ENCODE results near the gene CA10.

Gene CA10

DNA sequence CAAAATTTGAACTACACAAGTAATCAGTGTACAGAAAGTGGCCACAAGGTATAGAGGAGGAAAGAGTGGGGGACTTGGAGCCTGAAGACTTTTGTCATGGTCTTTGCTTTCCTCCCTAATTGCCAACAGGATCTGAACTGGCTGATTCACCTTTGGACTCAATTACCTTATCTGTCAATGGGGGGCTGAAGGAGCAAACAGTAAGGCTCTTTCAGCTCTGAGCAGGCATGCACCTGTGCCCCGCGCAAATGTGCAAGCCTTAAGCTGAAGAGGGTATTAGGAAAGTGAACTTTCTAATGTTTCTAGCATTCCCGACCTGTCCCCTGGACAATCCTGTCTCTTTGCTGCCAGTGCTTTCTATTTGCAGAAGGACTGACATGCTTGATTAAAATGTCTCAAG is 302.7 kb downstream of the CA10 start:
- TF ChIP-seq, protein P1, sequence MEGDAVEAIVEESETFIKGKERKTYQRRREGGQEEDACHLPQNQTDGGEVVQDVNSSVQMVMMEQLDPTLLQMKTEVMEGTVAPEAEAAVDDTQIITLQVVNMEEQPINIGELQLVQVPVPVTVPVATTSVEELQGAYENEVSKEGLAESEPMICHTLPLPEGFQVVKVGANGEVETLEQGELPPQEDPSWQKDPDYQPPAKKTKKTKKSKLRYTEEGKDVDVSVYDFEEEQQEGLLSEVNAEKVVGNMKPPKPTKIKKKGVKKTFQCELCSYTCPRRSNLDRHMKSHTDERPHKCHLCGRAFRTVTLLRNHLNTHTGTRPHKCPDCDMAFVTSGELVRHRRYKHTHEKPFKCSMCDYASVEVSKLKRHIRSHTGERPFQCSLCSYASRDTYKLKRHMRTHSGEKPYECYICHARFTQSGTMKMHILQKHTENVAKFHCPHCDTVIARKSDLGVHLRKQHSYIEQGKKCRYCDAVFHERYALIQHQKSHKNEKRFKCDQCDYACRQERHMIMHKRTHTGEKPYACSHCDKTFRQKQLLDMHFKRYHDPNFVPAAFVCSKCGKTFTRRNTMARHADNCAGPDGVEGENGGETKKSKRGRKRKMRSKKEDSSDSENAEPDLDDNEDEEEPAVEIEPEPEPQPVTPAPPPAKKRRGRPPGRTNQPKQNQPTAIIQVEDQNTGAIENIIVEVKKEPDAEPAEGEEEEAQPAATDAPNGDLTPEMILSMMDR (conservative IDR thresholded peaks at IDR 0.05) = no peak
- H3K27ac ChIP-seq = no peak overlapping the region

DNA sequence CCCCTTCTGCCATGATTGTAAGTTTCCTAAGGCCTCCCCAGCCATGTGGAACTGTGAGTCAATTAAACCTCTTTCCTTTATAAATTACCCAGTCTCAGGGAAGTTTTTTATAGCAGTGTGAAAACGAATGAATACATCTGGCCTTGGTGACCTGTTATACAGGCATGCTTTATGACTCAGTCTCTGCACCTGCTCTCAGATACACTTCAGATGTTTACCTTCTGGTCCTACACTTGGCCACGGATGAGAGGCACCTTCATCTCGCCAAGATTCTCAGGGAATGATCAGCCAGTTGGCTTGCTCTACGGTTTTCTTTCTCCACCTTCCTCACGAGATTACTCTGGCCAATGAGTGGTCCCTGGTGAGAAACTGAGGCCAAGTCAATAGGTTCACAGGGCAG is 304.7 kb downstream of the CA10 start:
- no peak overlapping the region for H3K27ac ChIP-seq
- TF ChIP-seq, protein P1 (conservative IDR thresholded peaks at IDR 0.05) = no peak

DNA sequence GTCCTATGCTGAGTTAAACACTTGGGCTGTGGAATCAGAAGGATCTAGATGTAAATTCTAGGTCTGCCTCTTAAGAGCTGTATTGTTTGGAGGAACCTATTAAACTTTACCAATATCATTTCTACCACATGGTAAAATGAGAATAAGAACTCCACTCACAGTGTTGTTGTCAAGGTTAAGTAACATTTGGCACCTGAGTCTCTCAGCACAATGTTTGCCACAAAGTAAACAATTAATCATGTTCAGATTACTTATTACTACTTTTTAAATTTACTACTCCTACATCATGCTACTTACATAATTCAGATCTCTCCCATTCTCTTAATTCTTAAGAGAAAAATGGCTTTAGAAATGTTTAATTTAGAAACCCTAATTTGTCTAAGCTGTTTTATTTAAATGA is 305.9 kb downstream of the CA10 start:
- no peak overlapping the region for H3K27ac ChIP-seq
- TF ChIP-seq, protein P1 (conservative IDR thresholded peaks at IDR 0.05) = no peak

DNA sequence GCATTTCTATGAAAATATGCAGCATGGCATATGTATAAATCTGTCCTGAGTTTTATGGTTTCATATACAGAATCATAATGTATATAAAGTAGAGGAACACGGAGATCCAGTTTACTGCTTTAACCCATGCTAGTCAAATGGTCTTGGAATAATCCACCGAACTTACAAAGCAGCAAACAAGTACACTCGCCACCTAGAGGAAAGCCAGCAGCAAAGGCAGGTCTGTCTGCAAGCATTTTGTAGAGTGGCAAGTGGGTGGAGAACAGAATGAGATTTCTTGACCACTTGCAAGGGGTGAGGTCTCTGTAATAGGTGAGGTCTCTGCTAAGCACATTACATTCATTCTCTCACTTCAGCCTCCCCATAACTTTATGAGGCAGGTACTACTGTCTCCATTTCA is 308.3 kb downstream of the CA10 start:
- TF ChIP-seq, protein P1 (conservative IDR thresholded peaks at IDR 0.05) = peak; percentile 77

DNA sequence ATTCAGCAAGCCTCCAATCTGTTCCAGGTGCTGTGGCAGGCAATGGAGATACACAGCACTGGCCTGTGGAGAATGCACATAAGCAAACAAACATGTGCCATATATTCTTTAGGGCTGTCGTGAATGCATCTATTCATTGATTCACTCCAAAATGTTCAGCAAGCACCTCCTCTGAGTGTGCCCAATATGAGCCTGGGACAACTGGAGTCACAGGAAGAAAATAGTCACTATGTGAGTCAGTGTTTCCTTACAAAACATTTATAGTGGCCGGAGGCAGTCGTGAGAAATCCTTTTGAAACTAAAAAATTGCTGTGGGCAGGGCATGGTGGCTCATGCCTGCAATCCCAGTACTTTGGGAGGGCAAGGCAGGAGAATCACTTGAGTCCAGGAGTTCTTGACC is 310.1 kb downstream of the CA10 start:
- H3K27ac ChIP-seq = no peak overlapping the region
- TF ChIP-seq, protein P1 (conservative IDR thresholded peaks at IDR 0.05) = no peak

More for the DNA sequence above, 308.3 kb downstream of the CA10 start:
- H3K27ac ChIP-seq = no peak overlapping the region

DNA sequence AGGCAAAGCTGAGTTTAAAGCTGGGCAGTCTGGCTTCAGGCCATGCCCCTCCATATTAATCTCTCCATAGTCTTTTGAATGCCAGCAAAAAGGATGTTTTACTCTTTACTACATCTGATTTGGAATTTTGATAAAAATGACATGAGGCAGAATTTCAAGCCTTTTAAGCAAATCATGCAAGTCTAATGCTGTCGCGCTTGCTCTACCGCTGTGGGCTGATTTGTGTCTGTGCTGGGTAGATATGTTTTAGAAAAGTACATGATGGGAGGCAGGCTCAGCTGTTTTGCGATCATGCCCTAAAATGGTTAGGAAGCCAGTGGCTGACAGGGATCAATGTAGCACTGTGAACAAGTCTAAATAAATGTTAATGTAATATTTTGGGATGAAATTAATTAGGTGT is 311.9 kb downstream of the CA10 start:
- TF ChIP-seq, protein P1 (conservative IDR thresholded peaks at IDR 0.05) = no peak
- no peak overlapping the region for H3K27ac ChIP-seq

DNA sequence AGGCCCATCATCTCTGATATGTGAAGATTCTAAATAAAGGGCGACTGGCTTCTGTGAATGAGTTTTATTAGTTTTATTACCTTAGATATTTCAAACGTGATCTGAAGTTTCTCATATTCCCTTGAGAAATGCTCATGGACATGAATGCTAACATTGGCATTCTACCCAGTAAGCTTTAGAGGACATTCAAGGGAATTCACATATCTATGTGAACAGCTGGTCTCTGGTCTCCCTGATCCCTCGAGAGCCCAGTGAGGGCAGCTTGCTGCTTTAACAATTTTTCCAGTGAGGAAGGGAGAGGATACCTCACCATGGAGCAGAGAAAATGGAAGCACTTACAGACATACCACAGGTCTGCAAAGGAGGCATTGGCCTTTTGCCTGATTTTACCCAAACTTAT is 312.7 kb downstream of the CA10 start:
- TF ChIP-seq, protein P1 (conservative IDR thresholded peaks at IDR 0.05) = no peak
- no peak overlapping the region for H3K27ac ChIP-seq

DNA sequence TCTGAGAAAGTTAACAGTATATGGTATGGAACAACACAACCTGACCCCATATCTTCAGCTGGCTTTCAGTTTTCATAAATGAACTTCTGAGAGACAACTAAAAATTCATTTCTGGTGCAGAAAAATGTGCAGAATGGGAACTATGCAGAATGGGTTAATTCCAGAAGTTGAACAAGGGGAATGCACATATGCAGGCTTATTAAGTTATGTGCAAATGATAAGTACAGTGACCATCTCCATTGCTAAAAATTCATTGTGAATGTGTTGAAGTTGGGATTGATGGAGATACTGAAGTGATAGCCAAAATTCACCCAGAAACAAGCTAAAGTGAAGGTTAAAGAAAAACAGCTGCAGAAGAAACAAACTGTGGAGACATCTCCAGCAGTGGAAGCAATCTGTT is 315.8 kb downstream of the CA10 start:
- TF ChIP-seq, protein P1 (conservative IDR thresholded peaks at IDR 0.05) = no peak
- H3K27ac ChIP-seq = no peak overlapping the region

Data from VCaP (cell line).